GM12874 (cell line): Measurements from ENCODE around the gene PTPN22.

Experiments used
- CTCF ChIP-seq: IDR thresholded peaks from 2 replicates; pipeline ENCODE4 v1.5.1; 2011; ENCODE audit warnings: low read depth, mild to moderate bottlenecking, control low read depth, low read length, moderate library complexity; ENCODE audit not compliant: insufficient read depth

PTPN22 gene

DNA sequence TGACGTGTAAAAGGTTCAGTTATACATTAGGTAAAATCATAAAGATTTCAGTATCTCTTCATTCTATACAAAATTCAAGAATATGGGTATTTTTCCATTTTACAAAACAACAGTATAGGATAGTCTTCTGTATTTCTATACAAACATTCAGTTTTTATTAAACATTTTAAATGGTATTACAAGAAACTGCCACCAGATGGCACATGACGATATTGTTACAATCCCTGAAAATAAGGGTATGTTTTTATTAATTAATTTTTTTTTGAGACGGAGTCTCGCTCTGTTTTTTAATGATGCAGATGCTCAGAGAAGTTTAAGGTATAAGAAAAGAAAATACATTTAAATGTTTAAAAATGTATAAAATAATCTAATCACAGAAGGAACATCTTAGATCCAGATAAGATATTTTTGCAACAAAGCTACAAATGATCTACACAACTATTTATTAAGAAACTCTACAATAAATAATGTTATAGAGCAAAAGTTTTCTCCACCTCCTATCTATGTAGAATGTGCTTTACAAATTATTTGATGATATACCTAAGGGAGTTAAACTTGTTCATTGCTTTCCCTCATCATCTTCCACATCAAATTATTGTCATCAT, 35.7 kb downstream of the PTPN22 start:
- 0 out of 2 replicates have a peak, but pooled peaks have one; percentile 3 for TF ChIP-seq CTCF

- TF ChIP-seq CTCF, result no peak
Measured at GRCh38 chr1:113834716-113835115, 36.8 kb downstream of the PTPN22 start.

DNA sequence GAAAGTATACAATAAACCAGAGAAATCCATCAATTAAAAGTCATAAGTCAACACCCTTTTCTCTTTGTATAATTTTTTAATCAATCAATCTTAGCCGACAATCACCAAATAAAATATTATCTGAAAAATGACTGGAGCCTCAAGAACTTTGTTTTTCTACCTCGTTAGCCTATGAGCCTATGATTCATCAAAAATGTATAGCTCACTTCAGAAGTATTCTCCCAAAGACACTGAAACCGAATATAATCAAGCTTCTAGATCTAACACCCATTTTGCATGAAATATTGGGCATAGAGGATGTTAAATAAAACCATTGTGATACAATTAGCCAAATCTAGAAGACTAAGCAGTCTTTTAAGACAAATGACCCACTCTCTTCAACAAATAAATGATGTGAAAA, 41.5 kb downstream of the PTPN22 start:
- TF ChIP-seq CTCF, result no peak

GRCh38 chr1:113821916-113822315, 49.6 kb downstream of the PTPN22 start:
- TF ChIP-seq CTCF, result no peak

DNA sequence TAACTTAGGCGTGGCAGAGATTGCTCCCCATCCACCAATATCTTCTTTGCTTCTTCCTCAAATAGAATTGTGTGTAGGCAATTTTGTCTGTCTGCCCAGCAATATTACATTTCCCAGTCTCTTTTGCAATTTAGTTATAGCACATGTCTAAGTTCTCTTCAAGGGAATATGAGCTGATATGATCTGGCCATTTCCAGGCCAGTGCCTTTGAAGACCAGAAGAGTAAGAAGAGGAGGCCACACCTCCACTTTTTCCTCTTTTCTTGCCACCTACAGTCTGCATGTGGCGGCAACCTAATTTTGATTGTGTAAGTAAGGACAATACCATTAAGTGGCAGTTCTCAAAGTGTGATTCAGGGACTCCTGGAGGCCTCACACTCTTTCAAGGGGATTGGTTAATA, 52.9 kb downstream of the PTPN22 start:
- TF ChIP-seq CTCF, result no peak

DNA sequence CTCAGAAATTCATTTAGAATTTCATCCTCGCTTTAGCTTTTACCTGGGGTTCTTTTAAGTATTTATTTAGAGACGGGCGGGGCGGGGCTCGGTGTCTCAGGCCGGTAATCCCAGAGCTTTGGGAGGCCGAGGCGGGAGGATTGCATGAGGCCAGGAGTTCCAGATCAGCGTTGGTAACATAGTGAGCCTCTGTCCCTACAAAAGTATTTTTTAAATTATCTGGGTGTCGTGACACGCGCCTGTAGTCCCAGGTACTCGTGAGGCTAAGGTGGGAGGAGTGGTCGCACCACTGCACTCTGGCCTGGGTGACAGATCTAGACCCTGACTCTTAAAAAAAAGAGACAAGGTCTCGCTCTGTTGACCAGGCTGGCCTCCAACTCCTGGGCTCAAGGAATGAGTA, 58.3 kb downstream of the PTPN22 start:
- no peak for TF ChIP-seq CTCF

DNA sequence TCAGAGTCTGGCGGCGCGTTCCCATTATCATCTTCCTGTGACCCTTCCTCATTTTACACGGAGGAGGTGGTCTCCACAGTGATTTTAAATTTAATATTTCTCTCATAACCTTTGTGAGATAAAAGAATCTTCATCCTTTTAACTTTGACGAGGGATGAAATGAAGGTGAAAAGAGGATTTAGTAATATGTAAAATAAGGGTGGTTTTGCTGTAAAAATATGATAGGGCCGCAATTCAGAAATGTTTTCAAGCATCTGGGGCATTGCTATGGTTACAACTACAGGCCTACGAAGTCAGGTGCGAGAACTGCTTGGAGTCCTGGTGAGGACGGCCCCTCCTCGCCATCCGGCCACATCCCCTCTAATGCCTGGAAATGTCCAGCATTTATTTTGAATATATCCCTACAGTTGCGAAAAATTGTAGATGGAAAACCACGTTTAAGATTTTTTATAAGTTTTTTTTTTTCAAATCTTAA, 58.8 kb downstream of the PTPN22 start:
- TF ChIP-seq CTCF, result no peak
